ENCODE measurements around the gene RBFOX1. TPM values are rescaled to one million over a fixed set of nuclear protein-coding genes. Genes with fewer than 3 reads are reported as not detected.

Gene RBFOX1
- total RNA-seq, 6 donors from 2014 or later, result not detected

- DNase-seq (no peak), ATAC-seq (ENCODE audit: low FRiP score in 2 of 2) (no peak)
- Histone ChIP-seq H3K4me1 (no peaks in the 10 kb centered on the region), H3K36me3 (no peaks in the 10 kb centered on the region), H3K9me3 (no peaks in the 10 kb centered on the region), H3K27me3 (no peaks in the 10 kb centered on the region), H3K27ac (no peak overlapping the region), H3K4me3 (no peak overlapping the region)
- TF ChIP-seq POLR2A (IDR thresholded peaks at IDR 0.05) (no peak), CTCF (IDR thresholded peaks at IDR 0.05) (no peak), EP300 (IDR thresholded peaks at IDR 0.05) (no peak), POLR2AphosphoS5 (IDR thresholded peaks at IDR 0.05) (no peak)
- 53 to 55% methylated on average over 12 of the region's 12 CpGs for WGBS, 2 donors
These were observed 18.5 kb upstream of the RBFOX1 start for GRCh38 chr16:7314163-7314562.

GRCh38 chr16:7315813-7316212 is 16.8 kb upstream of the RBFOX1 start:
- H3K27ac ChIP-seq, result no peak overlapping the region
- ATAC-seq (ENCODE audit: low FRiP score in 2 of 2), result no peak
- 68 to 83% methylated on average over 1 of the region's 1 CpG for WGBS, 2 donors

GRCh38 chr16:7316281-7316888 is 16.3 kb upstream of the RBFOX1 start:
- no peaks in the 10 kb centered on the region for H3K27me3 ChIP-seq
- no peaks in the 10 kb centered on the region for H3K36me3 ChIP-seq
- no peak for TF ChIP-seq CTCF (IDR thresholded peaks at IDR 0.05)
- no peak for TF ChIP-seq POLR2AphosphoS5 (IDR thresholded peaks at IDR 0.05)
- no peak for TF ChIP-seq EP300 (IDR thresholded peaks at IDR 0.05)
- no peak for TF ChIP-seq POLR2A (IDR thresholded peaks at IDR 0.05)
- H3K9me3 ChIP-seq, result no peaks in the 10 kb centered on the region
- H3K27ac ChIP-seq, result no peak overlapping the region
- H3K4me3 ChIP-seq, result no peak overlapping the region
- H3K4me1 ChIP-seq, result no peaks in the 10 kb centered on the region
- ATAC-seq (ENCODE audit: low FRiP score in 2 of 2) (no peak), DNase-seq (no peak)

More at GRCh38 chr16:7315813-7316212, 16.8 kb upstream of the RBFOX1 start:
- TF ChIP-seq POLR2AphosphoS5 (IDR thresholded peaks at IDR 0.05) (no peak), POLR2A (IDR thresholded peaks at IDR 0.05) (no peak), EP300 (IDR thresholded peaks at IDR 0.05) (no peak), CTCF (IDR thresholded peaks at IDR 0.05) (no peak)
- no peaks in the 10 kb centered on the region for H3K4me1 ChIP-seq
- no peak overlapping the region for H3K4me3 ChIP-seq
- DNase-seq, result no peak
- H3K27me3 ChIP-seq, result no peaks in the 10 kb centered on the region
- H3K9me3 ChIP-seq, result no peaks in the 10 kb centered on the region
- H3K36me3 ChIP-seq, result no peaks in the 10 kb centered on the region

- H3K9me3 ChIP-seq, result no peaks in the 10 kb centered on the region
These were observed 14.7 kb upstream of the RBFOX1 start for GRCh38 chr16:7317982-7318381.

More at GRCh38 chr16:7317982-7318381, 14.7 kb upstream of the RBFOX1 start:
- Histone ChIP-seq H3K4me1 (no peaks in the 10 kb centered on the region), H3K36me3 (no peaks in the 10 kb centered on the region), H3K27ac (no peak overlapping the region), H3K27me3 (no peaks in the 10 kb centered on the region), H3K4me3 (no peak overlapping the region)
- DNase-seq, result no peak
- ATAC-seq (ENCODE audit: low FRiP score in 2 of 2), result no peak
- TF ChIP-seq POLR2AphosphoS5 (IDR thresholded peaks at IDR 0.05), result no peak
- no peak for TF ChIP-seq CTCF (IDR thresholded peaks at IDR 0.05)
- TF ChIP-seq EP300 (IDR thresholded peaks at IDR 0.05), result no peak
- no peak for TF ChIP-seq POLR2A (IDR thresholded peaks at IDR 0.05)
- WGBS, 2 donors, result 92 to 96% methylated on average over 5 of the region's 5 CpGs
